Lower lobe of right lung (tissue), 2 donors: Measurements from ENCODE around the gene OCA2. TPM values are rescaled to one million over a fixed set of nuclear protein-coding genes. Genes with fewer than 3 reads are reported as not detected.

Source experiments
- ATAC-seq, 2 donors: fragments of 200-7000 bp; cut with Tn5 transposase; one replicate each; pipeline ENCODE4 v1.9.1; 2020 to 2022; ENCODE audit warnings: mild to moderate bottlenecking in 2 of 2, moderate library complexity in 2 of 2
- DNase-seq: peaks from one replicate; pipeline ENCODE4 v3.0.0-alpha.2; 2020
- H3K27ac ChIP-seq: fragments of 200-600 bp; one replicate; pipeline ENCODE4 v1.8.0; 2022
- H3K27me3 ChIP-seq: fragments of 200-600 bp; one replicate; pipeline ENCODE4 v1.8.0; 2022; ENCODE audit warnings: low read depth
- H3K36me3 ChIP-seq: fragments of 200-600 bp; one replicate; pipeline ENCODE4 v1.8.0; 2022; ENCODE audit warnings: mild to moderate bottlenecking
- H3K4me1 ChIP-seq: fragments of 200-600 bp; one replicate; pipeline ENCODE4 v1.8.0; 2022
- H3K4me3 ChIP-seq: fragments of 200-600 bp; one replicate; pipeline ENCODE4 v1.8.0; 2022; ENCODE audit warnings: mild to moderate bottlenecking
- H3K9me3 ChIP-seq: fragments of 200-600 bp; one replicate; pipeline ENCODE4 v1.8.0; 2022
- intact Hi-C: fragments of 100-400 bp; cut with DNase I; formaldehyde crosslinking; loops from one replicate; pipeline ENCODE4 v1.11.0; 2022
- total RNA-seq: library from RNA; stranded (reverse); fragmentation: NEBNext Ultra II Directional; extraction: Animal tissue kit (Norgen Biotek cat#: 25700); gene quantifications from one replicate; pipeline ENCODE4 v1.2.1, GENCODE V29; 2021
- TF ChIP-seq, protein P1 (sequence below): fragments of 200-600 bp; IDR thresholded peaks from one replicate; pipeline ENCODE4 v1.8.0; 2022; ENCODE audit warnings: antibody characterized with exemption, mild to moderate bottlenecking
- donor health status: DM: no; HTN: yes; CAD: no; lungs with severe emphysema.

The OCA2 gene
- total RNA-seq, 1 donor from 2014 or later: 1.2 TPM

DNA sequence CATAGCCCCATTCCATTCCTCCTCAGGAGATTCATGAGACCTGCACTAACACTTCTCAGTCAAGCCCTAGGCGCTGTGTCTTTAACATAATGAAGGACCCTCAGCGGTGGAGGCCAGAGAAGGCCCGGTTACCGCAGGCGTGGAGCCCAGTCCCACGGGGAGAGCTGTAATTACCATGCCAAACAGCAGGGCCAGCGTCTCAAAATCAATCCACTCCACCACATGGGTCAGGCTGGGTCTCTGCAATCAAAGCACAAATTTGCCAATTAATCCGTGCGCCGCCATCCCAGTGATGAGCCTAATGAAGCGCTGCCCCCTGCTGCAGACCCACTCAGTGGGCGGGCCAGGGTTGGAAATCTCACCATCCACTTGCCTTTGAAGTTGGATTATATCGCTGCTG lies 109.7 kb downstream of the OCA2 start:
- H3K4me3 ChIP-seq: no peak overlapping the region
- ATAC-seq (no peak), DNase-seq (no peak)
- no peaks in the 10 kb centered on the region for H3K36me3 ChIP-seq
- TF ChIP-seq, protein P1, sequence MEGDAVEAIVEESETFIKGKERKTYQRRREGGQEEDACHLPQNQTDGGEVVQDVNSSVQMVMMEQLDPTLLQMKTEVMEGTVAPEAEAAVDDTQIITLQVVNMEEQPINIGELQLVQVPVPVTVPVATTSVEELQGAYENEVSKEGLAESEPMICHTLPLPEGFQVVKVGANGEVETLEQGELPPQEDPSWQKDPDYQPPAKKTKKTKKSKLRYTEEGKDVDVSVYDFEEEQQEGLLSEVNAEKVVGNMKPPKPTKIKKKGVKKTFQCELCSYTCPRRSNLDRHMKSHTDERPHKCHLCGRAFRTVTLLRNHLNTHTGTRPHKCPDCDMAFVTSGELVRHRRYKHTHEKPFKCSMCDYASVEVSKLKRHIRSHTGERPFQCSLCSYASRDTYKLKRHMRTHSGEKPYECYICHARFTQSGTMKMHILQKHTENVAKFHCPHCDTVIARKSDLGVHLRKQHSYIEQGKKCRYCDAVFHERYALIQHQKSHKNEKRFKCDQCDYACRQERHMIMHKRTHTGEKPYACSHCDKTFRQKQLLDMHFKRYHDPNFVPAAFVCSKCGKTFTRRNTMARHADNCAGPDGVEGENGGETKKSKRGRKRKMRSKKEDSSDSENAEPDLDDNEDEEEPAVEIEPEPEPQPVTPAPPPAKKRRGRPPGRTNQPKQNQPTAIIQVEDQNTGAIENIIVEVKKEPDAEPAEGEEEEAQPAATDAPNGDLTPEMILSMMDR: no peak
- H3K9me3 ChIP-seq: no peaks in the 10 kb centered on the region
- H3K27ac ChIP-seq: no peak overlapping the region
- intact Hi-C loops: no loop called here
- H3K4me1 ChIP-seq: no peaks in the 10 kb centered on the region
- no peaks in the 10 kb centered on the region for H3K27me3 ChIP-seq

DNA sequence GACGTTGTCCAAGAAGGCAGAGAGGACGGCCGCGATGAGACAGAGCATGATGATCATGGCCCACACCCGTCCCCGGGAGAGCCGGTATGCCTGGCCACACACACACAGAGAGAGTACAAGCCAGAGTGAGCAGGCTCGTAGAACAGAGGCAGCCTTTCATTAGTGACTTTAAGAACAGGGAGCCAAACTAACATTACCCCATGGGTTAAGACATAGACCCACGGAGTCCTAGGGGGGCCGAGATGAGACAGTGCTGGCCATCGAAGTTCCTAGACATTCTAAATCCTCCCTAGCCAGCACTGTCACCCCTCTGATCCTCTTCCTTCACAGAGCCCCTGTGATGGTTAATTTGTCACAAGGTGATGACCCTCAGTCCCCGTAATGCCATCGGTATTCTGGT lies 114.0 kb downstream of the OCA2 start:
- no peak for DNase-seq
- no peak for ATAC-seq
- Histone ChIP-seq H3K4me1 (no peaks in the 10 kb centered on the region), H3K27me3 (no peaks in the 10 kb centered on the region), H3K4me3 (no peak overlapping the region), H3K27ac (no peak overlapping the region), H3K9me3 (no peaks in the 10 kb centered on the region), H3K36me3 (no peaks in the 10 kb centered on the region)
- TF ChIP-seq, protein P1: no peak
- intact Hi-C loops: no loop called here

DNA sequence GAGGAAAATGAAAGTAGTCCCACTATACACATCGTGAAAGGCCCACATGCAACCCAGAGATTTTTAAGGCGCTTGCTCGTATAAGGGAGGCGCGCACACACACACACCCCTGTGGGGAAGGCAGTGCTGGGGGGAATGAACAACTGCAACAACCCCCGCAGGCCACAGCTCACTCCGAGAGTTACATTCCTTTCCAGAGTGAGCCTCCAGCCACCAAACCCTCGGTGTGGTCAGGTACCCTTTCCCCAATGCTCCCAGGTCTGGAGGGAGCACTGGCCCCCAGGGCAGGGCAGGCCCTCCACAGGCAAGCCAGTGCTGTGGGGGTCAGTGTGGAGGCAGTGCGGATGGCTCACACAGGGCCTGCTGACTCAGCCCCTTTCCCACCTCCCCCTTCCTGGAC lies 115.6 kb downstream of the OCA2 start:
- ATAC-seq (no peak), DNase-seq (no peak)
- intact Hi-C loops: no loop called here
- no peaks in the 10 kb centered on the region for H3K9me3 ChIP-seq
- TF ChIP-seq, protein P1: no peak
- H3K27ac ChIP-seq: no peak overlapping the region
- no peak overlapping the region for H3K4me3 ChIP-seq
- H3K36me3 ChIP-seq: no peaks in the 10 kb centered on the region
- H3K27me3 ChIP-seq: no peaks in the 10 kb centered on the region
- no peaks in the 10 kb centered on the region for H3K4me1 ChIP-seq

DNA sequence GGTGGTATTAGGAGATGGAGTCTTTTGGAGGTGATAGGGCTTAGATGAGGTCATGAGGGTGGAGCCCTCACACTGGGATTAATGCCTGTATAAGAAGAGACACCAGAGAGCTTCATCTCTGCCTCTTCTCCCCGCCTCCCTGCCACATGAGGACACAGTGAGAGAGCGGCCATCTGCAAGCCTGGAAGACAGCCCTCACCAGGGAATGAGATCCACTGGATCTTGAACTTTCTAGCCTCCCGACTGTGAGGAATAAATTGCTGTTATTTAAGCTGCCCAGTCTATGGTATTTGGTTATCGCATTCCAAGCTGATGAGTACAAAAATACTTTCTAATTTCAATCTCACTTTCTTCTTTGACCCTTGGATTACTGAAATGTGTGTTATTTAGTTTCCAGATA lies 121.4 kb downstream of the OCA2 start:
- Histone ChIP-seq H3K9me3 (no peaks in the 10 kb centered on the region), H3K36me3 (no peaks in the 10 kb centered on the region), H3K4me3 (no peak overlapping the region), H3K4me1 (no peaks in the 10 kb centered on the region), H3K27me3 (no peaks in the 10 kb centered on the region), H3K27ac (no peak overlapping the region)
- DNase-seq (no peak), ATAC-seq (no peak)
- intact Hi-C loops: no loop called here
- TF ChIP-seq, protein P1: no peak

DNA sequence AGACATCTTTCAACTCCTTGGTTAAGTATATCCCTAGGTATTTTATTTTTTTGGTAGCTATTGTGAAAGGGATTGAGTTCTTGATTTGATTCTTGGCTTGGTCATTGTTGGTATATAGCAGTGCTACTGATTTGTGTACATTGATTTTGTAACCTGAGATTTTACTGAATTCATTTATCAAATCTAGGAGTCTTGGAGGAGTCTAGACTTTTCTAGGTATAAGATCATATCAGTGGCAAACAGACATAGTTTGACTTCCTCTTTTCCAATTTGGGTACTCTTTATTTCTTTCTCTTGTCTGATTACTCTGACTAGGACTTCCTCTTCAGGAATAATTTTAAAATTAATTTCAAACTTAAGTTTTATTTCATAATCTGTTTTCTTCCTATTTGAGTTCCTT lies 125.2 kb downstream of the OCA2 start:
- intact Hi-C loops: no loop called here
- Histone ChIP-seq H3K27ac (no peak overlapping the region), H3K4me3 (no peak overlapping the region), H3K27me3 (no peaks in the 10 kb centered on the region), H3K36me3 (no peaks in the 10 kb centered on the region), H3K9me3 (no peaks in the 10 kb centered on the region), H3K4me1 (no peaks in the 10 kb centered on the region)
- ATAC-seq: no peak
- TF ChIP-seq, protein P1: no peak
- no peak for DNase-seq
